ENCODE measurements around the gene GJB5.

The GJB5 gene

GRCh38 chr1:34745666-34746065 lies 9.2 kb upstream of the GJB5 start:
- DNase-seq (ENCODE audit: low read depth), result no peak
- no peak for TF ChIP-seq CTCF (conservative IDR thresholded peaks at IDR 0.05; ENCODE audit: low read depth, low read length)
- H3K4me3 ChIP-seq (ENCODE audit: low read depth, low read length), result no peak overlapping the region

DNA sequence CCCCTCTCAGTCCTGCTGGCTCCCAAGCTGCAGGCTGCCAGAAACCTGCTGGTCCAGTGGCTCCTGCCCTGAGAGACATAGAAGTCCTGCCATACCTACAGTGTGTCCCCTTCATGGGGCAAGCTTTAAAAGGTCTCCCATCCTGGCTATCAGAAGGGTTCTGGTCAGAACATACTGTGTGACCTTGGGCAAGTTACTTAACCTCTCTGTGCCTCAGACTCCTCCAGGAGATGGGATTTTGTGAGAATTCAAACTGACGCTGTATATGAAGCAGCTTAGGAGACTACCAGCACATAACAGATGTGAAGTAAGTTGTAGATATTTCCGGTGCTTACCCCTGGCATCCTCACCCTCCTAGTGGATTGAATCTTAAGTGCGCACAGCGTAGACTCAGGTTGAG lies 8.7 kb upstream of the GJB5 start:
- no peak for DNase-seq (ENCODE audit: low read depth)
- no peak for TF ChIP-seq CTCF (conservative IDR thresholded peaks at IDR 0.05; ENCODE audit: low read depth, low read length)
- no peak overlapping the region for H3K4me3 ChIP-seq (ENCODE audit: low read depth, low read length)

DNA sequence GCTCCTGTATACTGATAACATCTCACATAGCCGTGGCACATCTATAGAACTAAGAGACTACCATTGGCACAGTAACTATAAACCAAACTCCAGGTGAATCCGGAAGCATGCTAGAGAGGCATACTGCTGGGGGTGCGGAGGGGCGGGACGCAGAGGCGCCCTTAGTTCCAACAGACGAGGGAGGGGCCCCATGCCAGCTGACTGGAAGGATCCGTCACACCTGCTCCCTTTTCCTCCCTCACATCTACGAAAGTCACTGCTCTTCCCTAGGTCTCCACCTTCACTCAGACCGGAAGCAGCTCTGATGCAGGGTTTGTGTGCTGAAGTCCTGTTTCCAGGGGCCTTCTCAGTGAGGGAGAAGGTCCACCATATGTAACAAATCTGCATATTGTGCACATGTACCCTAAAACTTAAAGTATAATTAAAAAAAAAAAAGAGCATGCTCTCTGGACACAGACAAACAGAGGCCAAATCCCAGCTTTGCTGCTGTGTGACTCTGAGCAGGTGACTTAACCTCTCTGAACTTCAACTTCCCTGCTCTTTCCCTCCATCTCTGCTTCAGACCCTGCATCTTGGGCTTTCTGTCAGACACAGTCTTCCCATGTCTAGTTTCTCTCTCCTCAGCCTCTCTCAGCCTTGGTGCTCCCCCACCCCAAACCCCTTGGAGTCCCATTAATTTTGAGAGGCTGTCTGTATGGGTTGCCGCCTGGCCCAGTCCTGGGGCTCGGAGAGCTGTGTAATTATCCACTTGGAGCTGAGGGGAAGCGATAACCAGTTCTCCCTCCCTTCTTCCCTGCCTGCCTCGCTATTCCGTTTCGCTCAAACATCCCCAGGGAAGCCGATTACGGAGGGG lies 7.8 kb upstream of the GJB5 start:
- no peak for TF ChIP-seq CTCF (conservative IDR thresholded peaks at IDR 0.05; ENCODE audit: low read depth, low read length)
- no peak overlapping the region for H3K4me3 ChIP-seq (ENCODE audit: low read depth, low read length)
- no peak for DNase-seq (ENCODE audit: low read depth)

DNA sequence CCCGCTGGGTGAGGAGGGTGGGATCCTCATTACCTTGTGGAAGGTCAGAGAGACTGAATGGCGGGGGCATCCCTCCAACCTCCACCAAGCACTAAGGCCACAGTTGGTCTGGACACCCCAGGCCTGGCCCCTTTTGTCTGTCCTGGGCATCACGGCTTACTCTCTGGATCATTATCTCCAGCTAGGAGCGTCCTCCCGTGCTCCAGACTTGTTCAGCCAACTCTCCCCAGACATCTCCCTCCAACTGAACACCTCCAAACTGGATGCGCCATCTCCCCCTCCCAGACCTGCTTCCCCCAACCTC lies 7.3 kb upstream of the GJB5 start:
- no peak overlapping the region for H3K4me3 ChIP-seq (ENCODE audit: low read depth, low read length)
- no peak for DNase-seq (ENCODE audit: low read depth)
- no peak for TF ChIP-seq CTCF (conservative IDR thresholded peaks at IDR 0.05; ENCODE audit: low read depth, low read length)

DNA sequence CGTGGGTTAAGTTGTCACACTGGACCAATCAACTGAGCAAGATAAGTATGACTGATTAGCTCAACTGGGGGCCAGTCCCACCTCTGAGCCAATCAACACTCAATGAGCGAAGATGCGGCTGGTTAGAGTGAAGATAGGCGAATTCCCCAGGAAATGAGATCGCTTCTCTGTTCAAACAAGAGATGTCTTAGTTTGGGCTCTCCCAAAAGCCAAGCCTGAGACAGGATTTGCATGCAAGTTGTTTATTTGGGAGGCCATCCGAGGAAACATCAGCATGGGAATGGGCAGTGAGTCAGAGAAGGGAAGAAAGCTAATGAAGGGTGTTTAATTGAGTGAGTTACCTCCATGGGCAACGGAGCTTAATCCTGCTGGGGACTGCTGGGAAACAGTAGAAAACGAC lies 4.9 kb upstream of the GJB5 start:
- TF ChIP-seq CTCF (conservative IDR thresholded peaks at IDR 0.05; ENCODE audit: low read depth, low read length), result no peak
- no peak for DNase-seq (ENCODE audit: low read depth)
- H3K4me3 ChIP-seq (ENCODE audit: low read depth, low read length), result no peak overlapping the region

DNA sequence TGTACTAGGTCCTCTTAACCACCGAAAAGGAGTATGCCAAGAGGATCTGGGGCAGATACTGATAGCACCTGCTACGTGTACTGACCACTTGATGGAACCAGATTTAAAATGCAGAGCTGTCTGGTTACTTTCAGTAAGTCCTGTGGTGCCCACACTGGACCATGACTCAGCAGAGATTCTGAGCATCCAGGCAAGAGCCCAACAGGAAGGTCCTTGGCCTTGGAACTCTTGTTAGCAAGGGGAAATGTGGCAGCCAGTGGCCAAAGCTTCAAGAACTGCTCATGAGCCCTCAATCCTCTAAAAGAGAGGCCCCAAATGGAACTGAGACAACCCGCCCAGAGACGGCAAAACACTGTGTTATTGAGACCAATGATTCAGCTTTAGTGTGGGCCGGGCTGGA lies 4.2 kb upstream of the GJB5 start:
- TF ChIP-seq CTCF (conservative IDR thresholded peaks at IDR 0.05; ENCODE audit: low read depth, low read length), result no peak

GRCh38 chr1:34753163-34753562 lies 1.7 kb upstream of the GJB5 start:
- no peak for TF ChIP-seq CTCF (conservative IDR thresholded peaks at IDR 0.05; ENCODE audit: low read depth, low read length)

More for the DNA sequence above, 4.2 kb upstream of the GJB5 start:
- DNase-seq (ENCODE audit: low read depth), result no peak
- H3K4me3 ChIP-seq (ENCODE audit: low read depth, low read length), result no peak overlapping the region

More at GRCh38 chr1:34753163-34753562, 1.7 kb upstream of the GJB5 start:
- no peak overlapping the region for H3K4me3 ChIP-seq (ENCODE audit: low read depth, low read length)
- no peak for DNase-seq (ENCODE audit: low read depth)
